ENCODE measurements around the gene PRAMEF9.
A peak's percentile ranks its signal among the peaks of the same experiment; 100 is the strongest.
"Not testable (repeated sequence)": the region's sequence is repeated elsewhere in the genome, so short reads cannot be mapped to it uniquely, and the experiment has no call there.

Gene PRAMEF9

GRCh38 chr1:13171548-13171947 is at the start of gene PRAMEF9:
Gene PRAMEF9 (plus strand): TSS chr1:13171848. CDS start chr1:13175281, 3,433 bp downstream.
- not testable (repeated sequence) for DNase-seq

DNA sequence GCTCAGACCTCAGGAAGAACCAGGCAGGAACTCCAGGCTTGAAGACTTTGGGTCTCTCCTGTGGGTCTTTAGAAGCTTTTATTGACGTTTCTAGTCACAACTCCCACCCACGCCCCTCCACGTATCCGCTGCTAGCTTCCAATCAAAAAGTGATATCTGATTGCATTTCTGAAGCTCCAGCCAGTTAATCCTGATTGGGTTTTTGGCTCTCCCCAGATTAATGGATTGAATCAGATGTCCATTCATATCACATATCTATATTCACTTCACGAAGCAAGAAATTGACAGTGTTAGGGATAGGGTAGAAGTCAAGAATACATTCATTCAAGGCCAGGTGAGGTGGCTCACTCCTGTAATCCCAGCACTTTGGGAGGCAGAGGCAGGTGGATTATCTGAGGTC is 15.7 kb upstream of the PRAMEF9 start, which contains the start of gene PRAMEF26:
Gene PRAMEF26 (minus strand): TSS at position 101 of the 400 bp plus-strand sequence. CDS start 2,914 bp downstream, outside the sequence.
- not testable (repeated sequence) for DNase-seq

- DNase-seq, result not testable (repeated sequence)
Measured at GRCh38 chr1:13165531-13165930, 6.1 kb upstream of the PRAMEF9 start, which contains the start of gene HNRNPCL4. Gene HNRNPCL4 (minus strand): TSS chr1:13165631. CDS start chr1:13165467, 164 bp downstream.

GRCh38 chr1:13201309-13201708 is 29.7 kb downstream of the PRAMEF9 start, which contains the start of gene PRAMEF13:
Gene PRAMEF13 (minus strand): TSS chr1:13201409. CDS start chr1:13199589, 1,820 bp downstream.
- not testable (repeated sequence) for DNase-seq

DNA sequence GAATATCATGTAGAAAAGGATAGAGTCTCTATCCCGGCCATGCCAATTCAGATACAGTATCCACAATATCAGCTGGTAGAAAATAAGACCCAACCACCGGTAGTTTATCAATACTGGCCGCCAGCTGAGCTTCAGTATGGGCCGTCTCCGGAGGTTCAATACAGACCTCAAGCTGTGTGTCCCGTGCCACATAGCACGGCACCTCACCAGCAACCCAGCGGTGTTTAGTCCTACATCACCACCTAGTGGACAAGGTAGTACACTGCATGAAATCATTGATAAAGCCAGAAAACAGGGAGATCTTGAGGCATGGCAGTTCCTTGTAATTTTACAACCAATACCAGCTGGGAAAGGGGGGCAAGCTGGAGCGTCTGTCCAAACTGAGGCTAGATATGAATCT is 37.1 kb downstream of the PRAMEF9 start:
- DNase-seq, result not testable (repeated sequence)

DNA sequence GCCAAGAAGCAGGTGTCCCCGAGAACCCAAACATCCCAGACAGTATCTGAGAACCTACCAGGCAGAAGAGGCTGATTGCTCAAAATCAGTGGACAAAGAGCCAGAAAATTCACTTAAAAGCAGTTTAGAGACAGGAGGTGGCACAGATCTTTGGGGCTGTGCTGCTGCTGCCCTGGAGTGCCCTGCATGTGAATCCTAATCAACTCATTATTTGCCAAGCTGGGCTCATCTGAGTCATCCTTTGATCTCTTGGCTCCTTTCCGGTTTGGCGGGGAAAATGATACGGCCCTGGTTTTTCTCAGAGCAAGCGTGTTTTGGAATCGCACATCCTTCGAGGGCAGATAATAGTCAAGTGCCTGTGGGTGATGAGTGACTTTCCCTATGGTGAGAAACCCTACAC is 45.0 kb downstream of the PRAMEF9 start:
- DNase-seq, result not testable (repeated sequence)

DNA sequence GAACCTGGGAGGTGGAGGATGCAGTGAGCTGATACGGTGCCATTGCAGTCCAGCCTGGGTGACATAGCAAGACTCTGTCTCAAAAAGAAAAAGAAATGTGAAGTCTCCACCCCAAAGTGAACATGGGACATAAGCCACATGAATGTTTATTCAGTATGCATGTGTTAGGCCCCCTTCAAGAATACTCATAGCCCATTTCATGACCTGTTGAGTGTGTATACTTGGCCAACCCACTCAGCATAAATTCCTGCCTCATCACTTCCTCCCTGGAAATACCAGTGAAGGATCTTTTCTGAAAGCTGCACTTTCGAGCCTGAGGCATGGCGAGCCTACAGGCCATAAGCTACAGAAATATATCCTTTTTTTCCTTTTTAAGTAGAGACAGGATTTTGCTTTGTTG is 47.6 kb downstream of the PRAMEF9 start:
- DNase-seq, result not testable (repeated sequence)

DNA sequence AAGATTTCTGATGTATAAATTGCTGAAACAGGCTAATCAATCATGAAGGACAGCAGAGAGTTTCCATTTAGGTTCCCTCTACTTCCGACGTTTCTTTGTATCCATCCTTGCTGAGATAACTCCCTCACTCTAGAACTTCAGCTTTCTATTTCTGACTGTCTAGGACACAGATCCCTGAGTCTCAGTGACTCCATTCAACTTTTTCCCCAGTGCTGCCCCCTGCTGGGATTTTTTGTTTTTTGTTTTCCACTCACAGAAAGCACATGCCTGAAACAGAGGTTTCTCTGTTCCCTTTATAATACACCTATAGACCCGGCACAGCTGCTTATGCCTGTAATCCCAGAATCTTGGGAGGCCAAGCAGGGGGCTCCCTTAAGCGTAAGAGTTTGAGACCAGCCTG is 51.1 kb downstream of the PRAMEF9 start:
- not testable (repeated sequence) for DNase-seq

GRCh38 chr1:13224480-13225060 is 52.9 kb downstream of the PRAMEF9 start:
- DNase-seq, result no peak

GRCh38 chr1:13225675-13226204 is 54.1 kb downstream of the PRAMEF9 start, which contains the start of gene PRAMEF18:
Gene PRAMEF18 (minus strand): TSS chr1:13226154. CDS start chr1:13226106, 48 bp downstream.
- not testable (repeated sequence) for DNase-seq

- DNase-seq, result not testable (repeated sequence)
Measured at GRCh38 chr1:13227271-13228055, 55.8 kb downstream of the PRAMEF9 start.

DNA sequence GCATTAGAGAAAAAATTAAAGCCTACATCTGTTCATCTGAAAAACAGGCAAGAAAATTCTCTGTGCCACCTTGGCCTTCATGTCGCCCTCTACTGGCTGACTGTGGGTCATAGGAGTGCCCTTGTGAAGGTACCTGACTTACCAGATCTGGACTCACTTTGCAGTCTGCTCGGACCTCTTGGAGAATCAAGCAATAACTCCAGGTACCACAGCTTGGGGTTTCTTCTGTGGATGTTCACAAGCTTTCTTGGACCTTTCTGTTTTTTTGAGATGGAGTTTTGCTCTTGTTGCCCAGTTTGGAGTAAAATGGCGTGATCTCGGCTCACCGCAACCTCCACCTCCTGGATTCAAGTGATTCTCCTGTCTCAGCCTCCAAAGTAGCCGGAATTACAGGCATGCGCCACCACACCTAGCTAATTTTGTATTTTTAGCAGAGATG is 56.7 kb downstream of the PRAMEF9 start:
- peak; percentile 92 for DNase-seq

Data from RPMI8226 (cell line).